Loucy (cell line): ENCODE results near the gene CYP4V2.

Experiments used
- H2AFZ ChIP-seq: fragments of 200-600 bp; sonication (generic); 2 replicates; pipeline ENCODE4 v1.6.0; 2016; ENCODE audit warnings: antibody characterized with exemption, mild to moderate bottlenecking, low read length, moderate library complexity
- H3F3A ChIP-seq: fragments of 200-600 bp; 2 replicates; pipeline ENCODE4 v1.6.0; 2016; ENCODE audit warnings: antibody characterized with exemption, low read depth, mild to moderate bottlenecking
- H3K27me3 ChIP-seq: fragments of 200-600 bp; sonication (generic); 2 replicates; pipeline ENCODE4 v1.6.1; 2014; ENCODE audit warnings: low read length, mild to moderate bottlenecking; ENCODE audit not compliant: insufficient read depth, poor library complexity, severe bottlenecking
- H3K36me3 ChIP-seq: fragments of 200-600 bp; sonication (generic); 2 replicates; pipeline ENCODE4 v1.6.1; 2016; ENCODE audit warnings: low read length; ENCODE audit not compliant: insufficient read depth
- H3K4me1 ChIP-seq: fragments of 200-600 bp; sonication (generic); 2 replicates; pipeline ENCODE4 v1.5.1; 2014; ENCODE audit warnings: low read length, mild to moderate bottlenecking; ENCODE audit not compliant: insufficient read depth, poor library complexity, severe bottlenecking
- H3K4me2 ChIP-seq: fragments of 200-600 bp; sonication (generic); 2 replicates; pipeline ENCODE4 v1.6.0; 2014; ENCODE audit warnings: antibody characterized with exemption, low read length, low read depth, mild to moderate bottlenecking; ENCODE audit not compliant: poor library complexity, severe bottlenecking
- H3K4me3 ChIP-seq: fragments of 200-600 bp; sonication (generic); 2 replicates; pipeline ENCODE4 v1.5.1; 2014; ENCODE audit warnings: low read length, mild to moderate bottlenecking, mixed read lengths; ENCODE audit not compliant: poor library complexity, severe bottlenecking
- H3K79me2 ChIP-seq: fragments of 200-600 bp; sonication (generic); 2 replicates; pipeline ENCODE4 v1.6.1; 2014; ENCODE audit warnings: low read length; ENCODE audit not compliant: insufficient read depth
- H3K9ac ChIP-seq: fragments of 200-600 bp; sonication (generic); 2 replicates; pipeline ENCODE4 v1.6.0; 2014; ENCODE audit warnings: mild to moderate bottlenecking, low read depth, low read length, moderate library complexity; ENCODE audit not compliant: poor library complexity, severe bottlenecking
- H3K9me2 ChIP-seq: fragments of 200-600 bp; sonication (generic); replicated peaks from 2 replicates; pipeline ENCODE4 v1.6.1; 2016; ENCODE audit warnings: low read depth, low read length, mixed read lengths
- H3K9me3 ChIP-seq: fragments of 200-600 bp; sonication (generic); 2 replicates; pipeline ENCODE4 v1.6.1; 2014; ENCODE audit warnings: mild to moderate bottlenecking, antibody characterized with exemption, low read length, low read depth; ENCODE audit not compliant: insufficient read depth
- H4K20me1 ChIP-seq: fragments of 200-600 bp; sonication (generic); 2 replicates; pipeline ENCODE4 v1.6.0; 2014; ENCODE audit warnings: antibody characterized with exemption, low read length, mild to moderate bottlenecking; ENCODE audit not compliant: insufficient read depth, poor library complexity, severe bottlenecking
- CTCF ChIP-seq: fragments of 200-600 bp; sonication (generic); conservative IDR thresholded peaks from 2 replicates; pipeline ENCODE4 v1.5.1; 2014; ENCODE audit warnings: mild to moderate bottlenecking, antibody characterized with exemption, low read length
- EZH2phosphoT487 ChIP-seq: fragments of 200-600 bp; IDR thresholded peaks from 2 replicates; pipeline ENCODE4 v1.6.1; 2018; ENCODE audit warnings: antibody characterized with exemption, mild to moderate bottlenecking, moderate library complexity, borderline replicate concordance

The CYP4V2 gene

DNA sequence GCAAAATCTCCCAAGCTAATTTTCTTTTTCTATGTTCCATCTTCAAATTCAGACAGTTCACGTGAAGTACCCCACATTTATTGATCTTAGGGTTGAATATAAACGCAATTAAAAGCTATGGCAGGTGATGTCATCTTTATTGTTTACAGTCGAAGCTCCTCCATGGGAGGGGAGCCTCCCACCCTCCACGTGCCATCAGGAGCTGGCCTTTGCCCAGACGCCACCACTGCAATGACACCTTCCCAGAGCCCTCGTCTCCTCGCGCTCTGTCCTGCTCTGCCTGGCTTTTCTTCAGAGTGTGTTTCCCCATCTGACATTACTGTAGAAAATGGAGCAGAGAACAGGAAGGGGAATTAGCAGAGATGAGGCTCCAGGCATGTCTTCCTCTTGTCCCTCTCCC lies 18.8 kb upstream of the CYP4V2 start:
- Histone ChIP-seq H3K4me3 (no peak overlapping the region), H3K9ac (no peak overlapping the region), H3K9me2 (no peaks in the 10 kb centered on the region), H3K27me3 (no peaks in the 10 kb centered on the region), H4K20me1 (no peaks in the 10 kb centered on the region), H3K9me3 (no peaks in the 10 kb centered on the region), H3K4me1 (no peaks in the 10 kb centered on the region), H2AFZ (no peak overlapping the region), H3K79me2 (no peaks in the 10 kb centered on the region), H3K36me3 (no peaks in the 10 kb centered on the region), H3K4me2 (no peak overlapping the region), H3F3A (no peaks in the 10 kb centered on the region)
- TF ChIP-seq CTCF, result no peak
- no peak for TF ChIP-seq EZH2phosphoT487

DNA sequence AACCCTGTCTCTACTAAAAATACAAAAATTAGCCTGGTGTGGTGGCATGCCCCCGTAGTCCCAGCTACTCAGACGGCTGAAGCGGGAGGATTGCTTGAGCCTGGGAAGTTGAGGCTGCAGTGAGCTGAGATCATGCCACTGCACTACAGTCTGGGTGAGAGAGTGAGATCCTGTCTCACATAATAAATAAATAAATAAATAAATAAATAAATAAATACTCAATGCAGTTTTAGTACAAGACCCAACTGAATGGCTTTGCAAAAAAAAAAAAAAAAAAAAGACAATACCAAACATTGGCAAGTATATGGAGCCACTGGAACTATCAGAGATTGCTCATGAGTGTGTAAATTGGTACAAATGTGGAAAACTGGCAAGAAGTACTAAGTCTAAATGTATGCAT lies 3.3 kb upstream of the CYP4V2 start:
- H3K9me3 ChIP-seq, result no peaks in the 10 kb centered on the region
- no peak overlapping the region for H2AFZ ChIP-seq
- H3F3A ChIP-seq, result no peaks in the 10 kb centered on the region
- TF ChIP-seq CTCF (no peak), EZH2phosphoT487 (no peak)
- H3K9me2 ChIP-seq, result no peaks in the 10 kb centered on the region
- H4K20me1 ChIP-seq, result no peaks in the 10 kb centered on the region
- peaks cover 21% of the 10 kb centered on the region for H3K4me1 ChIP-seq
- H3K27me3 ChIP-seq, result no peaks in the 10 kb centered on the region
- H3K79me2 ChIP-seq, result peaks cover 14% of the 10 kb centered on the region
- H3K4me2 ChIP-seq, result no peak overlapping the region
- H3K36me3 ChIP-seq, result no peaks in the 10 kb centered on the region
- H3K9ac ChIP-seq, result no peak overlapping the region
- no peak overlapping the region for H3K4me3 ChIP-seq

DNA sequence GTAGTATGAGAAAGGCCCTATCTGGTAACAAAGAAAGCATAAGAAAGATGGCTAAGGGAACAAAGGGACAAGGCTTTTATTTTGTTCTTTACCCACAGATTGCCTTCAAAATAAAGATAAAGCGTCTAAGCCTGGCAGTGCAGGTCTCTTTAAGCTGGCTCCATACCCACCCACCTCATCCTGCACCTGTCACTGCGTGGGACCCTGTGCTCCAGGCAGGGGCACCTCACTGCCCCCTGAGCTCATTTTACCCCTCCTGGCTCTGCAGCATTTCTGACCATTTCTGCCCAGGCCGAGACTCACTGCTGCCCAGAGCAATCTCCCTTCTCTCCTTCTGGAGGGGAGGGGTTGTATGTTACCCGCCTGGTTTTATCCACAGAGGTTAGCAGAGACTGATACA lies 1.7 kb upstream of the CYP4V2 start:
- peak overlapping the region; percentile 95 for H3K4me3 ChIP-seq
- H3K79me2 ChIP-seq, result peaks cover 23% of the 10 kb centered on the region
- H3K9me3 ChIP-seq, result no peaks in the 10 kb centered on the region
- H3K9me2 ChIP-seq, result no peaks in the 10 kb centered on the region
- H4K20me1 ChIP-seq, result no peaks in the 10 kb centered on the region
- H3K27me3 ChIP-seq, result no peaks in the 10 kb centered on the region
- H3K9ac ChIP-seq, result peak overlapping the region; percentile 93
- peaks cover 29% of the 10 kb centered on the region for H3K4me1 ChIP-seq
- no peak overlapping the region for H2AFZ ChIP-seq
- H3F3A ChIP-seq, result no peaks in the 10 kb centered on the region
- peak overlapping the region; percentile 94 for H3K4me2 ChIP-seq
- H3K36me3 ChIP-seq, result no peaks in the 10 kb centered on the region
- TF ChIP-seq CTCF, result no peak
